AG10803 (cell line): ENCODE results near the gene KCNC2.

ENCODE experiments used
- DNase-seq: peaks from one replicate; pipeline ENCODE4 v3.0.0; 2010; ENCODE audit warnings: low read depth
- H3K4me3 ChIP-seq: 2 replicates; pipeline ENCODE4 v1.5.1; 2011; ENCODE audit warnings: mild to moderate bottlenecking, low read length, control low read depth
- TF ChIP-seq, protein P1 (sequence below): conservative IDR thresholded peaks from 2 replicates; pipeline ENCODE4 v1.5.1; 2011; ENCODE audit warnings: mild to moderate bottlenecking, low read length, control low read depth, inconsistent platforms

Gene KCNC2

DNA sequence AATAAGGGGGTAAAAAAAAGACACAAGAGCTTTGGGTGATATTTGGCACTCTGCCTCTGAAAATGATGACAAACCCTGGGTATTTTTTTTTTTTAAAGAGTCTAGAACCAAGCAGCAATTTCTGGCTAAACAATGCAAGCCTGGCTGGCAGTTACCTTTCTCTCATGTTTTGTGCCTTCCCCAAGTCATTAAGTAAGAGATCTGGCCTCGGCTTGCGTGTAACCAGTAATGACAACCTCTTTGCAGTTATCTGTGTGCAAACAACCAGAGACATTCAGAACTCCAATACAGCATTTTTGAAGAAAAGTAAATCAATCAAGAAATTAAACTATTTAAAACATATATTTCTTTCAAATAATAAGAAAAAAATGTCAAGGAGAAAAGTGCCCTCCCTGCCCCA is 167.5 kb downstream of the KCNC2 start:
- DNase-seq: no peak
- H3K4me3 ChIP-seq: no peak overlapping the region
- TF ChIP-seq, protein P1, sequence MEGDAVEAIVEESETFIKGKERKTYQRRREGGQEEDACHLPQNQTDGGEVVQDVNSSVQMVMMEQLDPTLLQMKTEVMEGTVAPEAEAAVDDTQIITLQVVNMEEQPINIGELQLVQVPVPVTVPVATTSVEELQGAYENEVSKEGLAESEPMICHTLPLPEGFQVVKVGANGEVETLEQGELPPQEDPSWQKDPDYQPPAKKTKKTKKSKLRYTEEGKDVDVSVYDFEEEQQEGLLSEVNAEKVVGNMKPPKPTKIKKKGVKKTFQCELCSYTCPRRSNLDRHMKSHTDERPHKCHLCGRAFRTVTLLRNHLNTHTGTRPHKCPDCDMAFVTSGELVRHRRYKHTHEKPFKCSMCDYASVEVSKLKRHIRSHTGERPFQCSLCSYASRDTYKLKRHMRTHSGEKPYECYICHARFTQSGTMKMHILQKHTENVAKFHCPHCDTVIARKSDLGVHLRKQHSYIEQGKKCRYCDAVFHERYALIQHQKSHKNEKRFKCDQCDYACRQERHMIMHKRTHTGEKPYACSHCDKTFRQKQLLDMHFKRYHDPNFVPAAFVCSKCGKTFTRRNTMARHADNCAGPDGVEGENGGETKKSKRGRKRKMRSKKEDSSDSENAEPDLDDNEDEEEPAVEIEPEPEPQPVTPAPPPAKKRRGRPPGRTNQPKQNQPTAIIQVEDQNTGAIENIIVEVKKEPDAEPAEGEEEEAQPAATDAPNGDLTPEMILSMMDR: no peak

DNA sequence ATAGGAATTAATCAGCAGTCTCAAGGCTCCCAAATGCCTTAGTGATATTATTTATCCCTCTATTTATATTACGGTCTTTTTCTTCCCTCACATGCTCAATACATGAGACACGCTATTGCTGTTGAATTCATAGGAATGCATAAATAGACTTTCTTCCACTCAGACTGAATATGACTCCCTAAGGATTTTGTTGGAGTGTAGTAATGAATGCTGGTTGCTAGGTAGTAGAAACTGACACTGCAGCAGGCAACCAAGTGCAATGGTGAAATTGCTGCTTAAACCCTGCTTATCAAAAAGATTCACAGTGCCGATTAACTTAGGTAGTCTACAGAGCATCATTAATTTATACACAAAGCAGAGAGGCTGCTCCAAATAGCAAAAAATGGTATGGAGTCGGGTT is 168.2 kb downstream of the KCNC2 start:
- TF ChIP-seq, protein P1: no peak
- no peak overlapping the region for H3K4me3 ChIP-seq
- DNase-seq: no peak

GRCh38 chr12:75020068-75020557 is 189.5 kb downstream of the KCNC2 start:
- TF ChIP-seq, protein P1: no peak
- H3K4me3 ChIP-seq: no peak overlapping the region
- DNase-seq: no peak

DNA sequence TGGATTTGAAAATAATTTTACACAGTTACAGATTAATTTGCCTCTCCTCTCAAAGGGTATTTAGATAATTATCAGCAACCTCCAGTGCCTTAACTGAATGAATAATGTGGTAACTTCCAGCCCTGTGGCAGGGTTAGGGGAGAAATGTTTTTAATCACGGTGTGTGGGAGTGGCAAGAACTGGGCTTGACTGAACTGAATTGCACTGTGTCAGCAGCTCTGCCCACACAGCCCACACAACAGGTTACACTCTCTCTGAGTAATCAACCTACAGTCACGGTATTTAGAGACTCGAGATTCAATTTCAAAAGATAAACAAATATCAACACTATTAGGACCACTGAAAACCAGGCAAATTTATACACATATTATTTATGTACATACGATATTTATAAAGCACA is 198.5 kb downstream of the KCNC2 start:
- TF ChIP-seq, protein P1: no peak
- H3K4me3 ChIP-seq: no peak overlapping the region
- no peak for DNase-seq

- DNase-seq: no peak
- H3K4me3 ChIP-seq: no peak overlapping the region
- TF ChIP-seq, protein P1: no peak
Observed at GRCh38 chr12:75007133-75007532, 202.5 kb downstream of the KCNC2 start.

- TF ChIP-seq, protein P1: no peak
- no peak overlapping the region for H3K4me3 ChIP-seq
- no peak for DNase-seq
Observed at GRCh38 chr12:75000120-75000519, 209.5 kb downstream of the KCNC2 start.

DNA sequence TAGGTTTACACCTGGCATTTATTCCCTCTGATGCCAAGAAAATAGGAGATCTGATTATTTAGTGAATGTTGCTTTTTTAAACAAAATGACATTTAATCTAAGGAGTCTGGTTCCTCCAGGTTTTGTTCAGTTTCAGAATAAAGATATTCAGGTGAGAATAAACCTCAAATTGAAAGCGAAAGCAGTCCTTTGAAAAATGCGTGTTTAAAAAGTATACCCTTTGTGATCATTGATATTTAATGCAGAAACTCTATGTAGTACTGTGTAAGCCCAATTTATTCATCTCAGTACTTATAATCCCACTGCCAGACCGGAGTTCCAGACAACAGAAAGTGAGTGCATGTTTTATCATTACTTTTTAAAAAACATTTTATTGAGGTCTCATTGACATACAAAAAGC is 210.2 kb downstream of the KCNC2 start:
- no peak for DNase-seq
- TF ChIP-seq, protein P1: no peak
- H3K4me3 ChIP-seq: no peak overlapping the region
